ENCODE data around the gene C16orf96. TPM values are rescaled to one million over a fixed set of nuclear protein-coding genes. Genes with fewer than 3 reads are reported as not detected.

Gene C16orf96
- total and polyA plus RNA-seq, 2 of the 8 experiments (the other 6 are each of a cell fraction or from before 2014, with no cell fraction given) = 1.0 to 1.3 TPM

DNA sequence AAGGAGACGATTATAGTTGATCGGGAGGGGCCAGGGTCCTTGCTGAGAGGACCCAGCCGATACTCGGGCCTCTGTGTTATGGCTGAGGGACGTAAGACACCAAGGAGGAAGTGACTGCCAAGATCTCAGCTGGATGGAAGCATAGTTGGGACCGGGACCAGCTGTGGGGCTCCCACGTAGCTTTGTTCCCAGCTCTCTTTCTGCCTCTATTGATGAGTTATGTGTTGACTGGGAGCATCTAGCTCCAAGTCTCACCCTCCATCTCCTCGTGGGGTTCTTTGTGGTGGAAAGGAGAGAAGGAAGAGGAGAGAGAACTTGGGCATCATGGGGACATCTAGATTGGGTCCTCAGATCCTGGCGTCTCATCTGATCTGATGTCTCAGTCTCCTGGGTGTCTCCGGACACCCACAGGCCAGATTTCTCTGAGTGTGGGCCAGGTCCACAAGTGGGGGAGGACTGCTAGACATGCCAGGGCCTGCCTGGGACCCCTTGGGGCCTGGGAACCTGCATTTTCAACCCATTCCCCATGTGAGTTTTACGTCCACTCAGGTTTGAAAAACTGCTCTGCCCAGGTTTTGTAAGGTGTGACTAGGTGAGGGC is 69.5 kb downstream of the C16orf96 start:
- CTCF ChIA-PET (ENCODE audit: partially characterized antibody) = interaction anchor here (0.8 to 3.5 kb wide), 12 partner anchors 9 to 330 kb away, joined by 3 to 24 read pairs (median 4); no protein-coding TSS in a partner anchor
- Histone ChIP-seq H2AFZ (ENCODE audit: low read length) (no peak overlapping the region), H2BK20ac (ENCODE audit: low read length) (no peak overlapping the region)

More for the DNA sequence above, 69.5 kb downstream of the C16orf96 start:
- Histone ChIP-seq H3K14ac (ENCODE audit: insufficient read length) (no peak overlapping the region), H2BK5ac (ENCODE audit: low read depth, low read length) (peak overlapping the region; percentile 71), H3K23ac (ENCODE audit: insufficient read length) (no peak overlapping the region), H3K4me1 (replicated peaks in 1 of 4; ENCODE audit: control insufficient read depth in 3 of 4, insufficient read depth in 4 of 4, low read length in 3 of 4) (peaks cover 0 to 7% (median 6%) of the 10 kb centered on the region in 4 experiments; a peak in 6 of 7 replicates), H3K36me3 (ENCODE audit: control insufficient read depth in 2 of 4, insufficient read depth in 4 of 4, low read length in 3 of 4) (no peaks in the 10 kb centered on the region), H4K91ac (replicated peaks; ENCODE audit: insufficient read length, low read length) (peak overlapping the region; percentile 36), H2BK12ac (ENCODE audit: low read depth, low read length) (no peak overlapping the region; the same call in 1 of the 2 replicates), H3K56ac (replicated peaks; ENCODE audit: insufficient read length, low read depth, low read length) (no peak overlapping the region), H3K27ac (ENCODE audit: low read depth, low read length) (peak overlapping the region; percentile 71), H3K9me3 (ENCODE audit: insufficient read depth in 2 of 2, low read depth in 1 of 2, low read length in 1 of 2) (no peaks in the 10 kb centered on the region), H3K18ac (ENCODE audit: extremely low read depth, low read length) (peak overlapping the region; percentile 96), H3K4ac (replicated peaks; ENCODE audit: insufficient read length, low read depth, low read length) (peak overlapping the region; percentile 29), H3K79me1 (ENCODE audit: low read depth, low read length) (peaks cover 17% of the 10 kb centered on the region), H2AK5ac (ENCODE audit: low read depth, low read length) (peak overlapping the region; percentile 79; the same call in 1 of the 2 replicates), H3K79me2 (ENCODE audit: control insufficient read depth in 1 of 2, insufficient read depth in 2 of 2, low read length in 2 of 2) (peaks cover 11 to 42% of the 10 kb centered on the region in 2 experiments), H4K5ac (ENCODE audit: insufficient read length, low read depth, low read length) (peak overlapping the region; percentile 34), H2BK15ac (ENCODE audit: low read length) (0 out of 2 replicates have a peak overlapping the region, but pooled peaks have one; percentile 95), H4K20me1 (replicated peaks in 1 of 2; ENCODE audit: control insufficient read depth in 1 of 2, insufficient read depth in 2 of 2, low read length in 2 of 2) (peaks cover 0 to 8% of the 10 kb centered on the region in 2 experiments), H3K9ac (replicated peaks in 1 of 4; ENCODE audit: extremely low read depth in 1 of 4, low read depth in 3 of 4, low read length in 3 of 4) (peak overlapping the region; percentile 46 to 90 (median 52); a peak in 6 of 7 replicates), H3K4me3 (ENCODE audit: extremely low read depth in 1 of 4, insufficient read depth in 2 of 4, low read depth in 3 of 4, low read length in 4 of 4) (peak overlapping the region; percentile 72 to 97 (median 78)), H3K4me2 (ENCODE audit: insufficient read depth in 1 of 2, low read depth in 2 of 2, low read length in 2 of 2) (peak overlapping the region; percentile 83 to 92), H4K8ac (ENCODE audit: extremely low read depth, insufficient read depth, low read length) (peak overlapping the region; percentile 35; the same call in 1 of the 2 replicates), H2BK120ac (replicated peaks; ENCODE audit: low read depth, low read length) (peak overlapping the region; percentile 76), H3K23me2 (ENCODE audit: low read depth, low read length) (peaks cover 2% of the 10 kb centered on the region; the same call in 1 of the 2 replicates), H3K27me3 (replicated peaks in 1 of 4; ENCODE audit: control insufficient read depth in 3 of 4, extremely low read depth in 1 of 4, insufficient read depth in 3 of 4, low read length in 3 of 4) (no peaks in the 10 kb centered on the region)
- POLR2A ChIA-PET (ENCODE audit: partially characterized antibody) = interaction anchor here (0.6 to 4.8 kb wide), 4 partner anchors 9 to 114 kb away, joined by 3 to 69 read pairs (median 5); partner anchors contain the start of gene UBALD1
- FAIRE-seq (no peak), DNase-seq (ENCODE audit: low read depth in 1 of 2, low spot score in 2 of 2) (no peak)
- WGBS, 2 experiments (ENCODE audit: extremely low coverage in 1 of 2, insufficient coverage in 1 of 2, insufficient read length in 1 of 2, insufficient replicate concordance in 2 of 2, low coverage in 1 of 2, low lambda C conversion rate in 2 of 2, missing lambda C conversion rate in 1 of 2) = 17% methylated on average over 11 of the region's 11 CpGs; no CpG with 5 or more reads in 1 of the 2 experiments
- TF ChIP-seq POLR2A (IDR thresholded peaks at IDR 0.05; ENCODE audit: control extremely low read depth in 1 of 2, low read depth in 2 of 2, low read length in 2 of 2) = peak in 1 of 2 experiments; percentile 0; a peak in 1 of 3 replicates
- TF ChIP-seq CHD1 (IDR thresholded peaks at IDR 0.05; ENCODE audit: low read depth, low read length) = no peak
- no peak for TF ChIP-seq HDAC6 (IDR thresholded peaks at IDR 0.05; ENCODE audit: low read depth, low read length)

Measured in H1 (cell line).